Measurements from ENCODE around the gene CACNA2D2. TPM values are rescaled to one million over a fixed set of nuclear protein-coding genes. Genes with fewer than 3 reads are reported as not detected.

Gene CACNA2D2
- total RNA-seq, 1 experiment from 2014 or later: not detected

GRCh38 chr3:50406487-50406886 is 96.9 kb downstream of the CACNA2D2 start:
- H3K27ac ChIP-seq: no peak overlapping the region
- no peaks in the 10 kb centered on the region for H3K9me3 ChIP-seq (replicated peaks)
- no peak for DNase-seq
- H3K27me3 ChIP-seq: no peaks in the 10 kb centered on the region
- no peaks in the 10 kb centered on the region for H3K36me3 ChIP-seq
- H3K4me3 ChIP-seq: no peak overlapping the region
- no peaks in the 10 kb centered on the region for H3K4me1 ChIP-seq

- no peaks in the 10 kb centered on the region for H3K9me3 ChIP-seq (replicated peaks)
- no peaks in the 10 kb centered on the region for H3K4me1 ChIP-seq
- H3K27ac ChIP-seq: no peak overlapping the region
- H3K27me3 ChIP-seq: no peaks in the 10 kb centered on the region
- DNase-seq: peak; percentile 34 to 65
- no peaks in the 10 kb centered on the region for H3K36me3 ChIP-seq
- H3K4me3 ChIP-seq: no peak overlapping the region
These were observed 98.2 kb downstream of the CACNA2D2 start for GRCh38 chr3:50405249-50405648.

- H3K36me3 ChIP-seq: no peaks in the 10 kb centered on the region
- no peaks in the 10 kb centered on the region for H3K9me3 ChIP-seq (replicated peaks)
- H3K27ac ChIP-seq: no peak overlapping the region
- H3K4me3 ChIP-seq: no peak overlapping the region
- no peaks in the 10 kb centered on the region for H3K27me3 ChIP-seq
- no peak for DNase-seq
- no peaks in the 10 kb centered on the region for H3K4me1 ChIP-seq
These were observed 101.3 kb downstream of the CACNA2D2 start for GRCh38 chr3:50401978-50402595.

- DNase-seq: no peak
- Histone ChIP-seq H3K27me3 (no peaks in the 10 kb centered on the region), H3K4me1 (no peaks in the 10 kb centered on the region), H3K27ac (no peak overlapping the region), H3K36me3 (no peaks in the 10 kb centered on the region), H3K4me3 (no peak overlapping the region), H3K9me3 (replicated peaks) (no peaks in the 10 kb centered on the region)
These were observed 106.9 kb downstream of the CACNA2D2 start for GRCh38 chr3:50396502-50396901.

GRCh38 chr3:50395070-50395860 is 108.2 kb downstream of the CACNA2D2 start:
- Histone ChIP-seq H3K4me1 (no peaks in the 10 kb centered on the region), H3K27ac (no peak overlapping the region), H3K9me3 (replicated peaks) (no peaks in the 10 kb centered on the region), H3K27me3 (no peaks in the 10 kb centered on the region), H3K36me3 (no peaks in the 10 kb centered on the region), H3K4me3 (no peak overlapping the region)
- DNase-seq: no peak

- Histone ChIP-seq H3K4me3 (no peak overlapping the region), H3K27ac (no peak overlapping the region), H3K4me1 (no peaks in the 10 kb centered on the region), H3K9me3 (replicated peaks) (no peaks in the 10 kb centered on the region), H3K27me3 (0 out of 2 replicates have a peak, but pooled peaks cover 3% of the 10 kb centered on the region), H3K36me3 (no peaks in the 10 kb centered on the region)
- DNase-seq: no peak
These were observed 110.4 kb downstream of the CACNA2D2 start for GRCh38 chr3:50393061-50393460.

GRCh38 chr3:50392101-50392715 is 111.2 kb downstream of the CACNA2D2 start:
- no peaks in the 10 kb centered on the region for H3K36me3 ChIP-seq
- no peaks in the 10 kb centered on the region for H3K4me1 ChIP-seq
- no peak for DNase-seq
- H3K9me3 ChIP-seq (replicated peaks): no peaks in the 10 kb centered on the region
- no peak overlapping the region for H3K27ac ChIP-seq
- H3K27me3 ChIP-seq: 0 out of 2 replicates have a peak, but pooled peaks cover 4% of the 10 kb centered on the region
- H3K4me3 ChIP-seq: no peak overlapping the region

- no peak overlapping the region for H3K27ac ChIP-seq
- H3K36me3 ChIP-seq: no peaks in the 10 kb centered on the region
- DNase-seq: peak; percentile 39 to 41
- H3K4me3 ChIP-seq: no peak overlapping the region
- H3K4me1 ChIP-seq: no peaks in the 10 kb centered on the region
- H3K27me3 ChIP-seq: peaks cover 4% of the 10 kb centered on the region; the same call in 1 of the 2 replicates
- no peaks in the 10 kb centered on the region for H3K9me3 ChIP-seq (replicated peaks)
These were observed 112.8 kb downstream of the CACNA2D2 start for GRCh38 chr3:50390508-50391224.

GRCh38 chr3:50389414-50389767 is 114.0 kb downstream of the CACNA2D2 start:
- no peak for DNase-seq
- no peaks in the 10 kb centered on the region for H3K36me3 ChIP-seq
- no peak overlapping the region for H3K27ac ChIP-seq
- H3K27me3 ChIP-seq: peaks cover 4% of the 10 kb centered on the region; the same call in 1 of the 2 replicates
- no peaks in the 10 kb centered on the region for H3K9me3 ChIP-seq (replicated peaks)
- H3K4me1 ChIP-seq: no peaks in the 10 kb centered on the region
- H3K4me3 ChIP-seq: no peak overlapping the region

GRCh38 chr3:50388720-50389413 is 114.6 kb downstream of the CACNA2D2 start:
- no peaks in the 10 kb centered on the region for H3K4me1 ChIP-seq
- H3K36me3 ChIP-seq: no peaks in the 10 kb centered on the region
- no peaks in the 10 kb centered on the region for H3K9me3 ChIP-seq (replicated peaks)
- no peak overlapping the region for H3K27ac ChIP-seq
- H3K27me3 ChIP-seq: peaks cover 4% of the 10 kb centered on the region; the same call in 1 of the 2 replicates
- DNase-seq: no peak
- no peak overlapping the region for H3K4me3 ChIP-seq

- Histone ChIP-seq H3K9me3 (replicated peaks) (no peaks in the 10 kb centered on the region), H3K36me3 (no peaks in the 10 kb centered on the region), H3K4me3 (no peak overlapping the region), H3K27ac (no peak overlapping the region), H3K4me1 (no peaks in the 10 kb centered on the region), H3K27me3 (peaks cover 4% of the 10 kb centered on the region; the same call in 1 of the 2 replicates)
- no peak for DNase-seq
These were observed 115.3 kb downstream of the CACNA2D2 start for GRCh38 chr3:50388016-50388719.

- no peaks in the 10 kb centered on the region for H3K4me1 ChIP-seq
- no peak for DNase-seq
These were observed 117.7 kb downstream of the CACNA2D2 start for GRCh38 chr3:50385754-50386153.

GRCh38 chr3:50383750-50384149 is 119.7 kb downstream of the CACNA2D2 start:
- peaks cover 4% of the 10 kb centered on the region; the same call in 1 of the 2 replicates for H3K27me3 ChIP-seq
- H3K4me1 ChIP-seq: no peaks in the 10 kb centered on the region
- H3K4me3 ChIP-seq: no peak overlapping the region
- H3K27ac ChIP-seq: no peak overlapping the region
- no peak for DNase-seq
- H3K9me3 ChIP-seq (replicated peaks): no peaks in the 10 kb centered on the region
- H3K36me3 ChIP-seq: no peaks in the 10 kb centered on the region

More at GRCh38 chr3:50385754-50386153, 117.7 kb downstream of the CACNA2D2 start:
- no peak overlapping the region for H3K27ac ChIP-seq
- peaks cover 4% of the 10 kb centered on the region; the same call in 1 of the 2 replicates for H3K27me3 ChIP-seq
- H3K36me3 ChIP-seq: no peaks in the 10 kb centered on the region
- no peaks in the 10 kb centered on the region for H3K9me3 ChIP-seq (replicated peaks)
- no peak overlapping the region for H3K4me3 ChIP-seq

- H3K27me3 ChIP-seq: no peaks in the 10 kb centered on the region; the same call in 1 of the 2 replicates
- no peaks in the 10 kb centered on the region for H3K4me1 ChIP-seq
- H3K9me3 ChIP-seq (replicated peaks): no peaks in the 10 kb centered on the region
- no peak overlapping the region for H3K27ac ChIP-seq
- no peaks in the 10 kb centered on the region for H3K36me3 ChIP-seq
- no peak for DNase-seq
- H3K4me3 ChIP-seq: no peak overlapping the region
These were observed 120.7 kb downstream of the CACNA2D2 start for GRCh38 chr3:50382722-50383121.

Data from SJCRH30 (cell line).